Motor neuron (in vitro differentiated cells): ENCODE measurements around the gene CALN1. TPM values are rescaled to one million over a fixed set of nuclear protein-coding genes. Genes with fewer than 3 reads are reported as not detected.

Experiments
- ATAC-seq, 8 experiments: fragments of 200-7000 bp; cut with Tn5 transposase; replicated peaks in 6 of 8; 2 replicates each; pipeline ENCODE4 v1.8.0; 2021; ENCODE audit warnings: mild to moderate bottlenecking in 8 of 8, moderate library complexity in 8 of 8
- H3K27ac ChIP-seq, 2 donors: fragments of 250-450 bp; sonication (Bioruptor Pico); 2 replicates each; pipeline ENCODE4 v1.9.0; 2021; ENCODE audit warnings: antibody characterized with exemption in 2 of 2, mild to moderate bottlenecking in 2 of 2, moderate library complexity in 1 of 2
- H3K4me1 ChIP-seq, 2 donors: fragments of 250-450 bp; sonication (Bioruptor Pico); replicated peaks in 1 of 2; 2 replicates each; pipeline ENCODE4 v1.6.1; 2021; ENCODE audit warnings: antibody characterized with exemption in 2 of 2, mild to moderate bottlenecking in 2 of 2, moderate library complexity in 1 of 2
- H3K4me3 ChIP-seq, 5 donors: fragments of 250-450 bp; sonication (Bioruptor Pico); 2 replicates each; pipeline ENCODE4 v1.9.0; 2021; ENCODE audit warnings: antibody characterized with exemption in 5 of 5, mild to moderate bottlenecking in 5 of 5, moderate library complexity in 4 of 5
- WGBS, 10 experiments: fragments of 450-650 bp; shearing (Covaris generic); methylation state at CpG; one replicate each; pipeline ENCODE4 v1.0.0; 2022; 5-methylcytosine and 5-hydroxymethylcytosine counted together
- in situ Hi-C, 9 experiments: fragments of 400-800 bp; cut with MboI; loops; one replicate each; pipeline ENCODE4 v1.15.0; 2021; ENCODE audit warnings: low sequenced_read_pairs in 9 of 9, low pct_unique_long_range_greater_than_20kb in 2 of 9; ENCODE audit not compliant: unreplicated experiment in 9 of 9
- total RNA-seq, 8 experiments: library from RNA; unstranded; fragments of 300-600 nt; gene quantifications; 2 replicates each; pipeline versions ENCODE4 v1.2.3 to v1.2.4, GENCODE V29; 2022

The CALN1 gene
- total RNA-seq, 8 experiments from 2014 or later = 0.05 to 2.4 (median 0.72) TPM

DNA sequence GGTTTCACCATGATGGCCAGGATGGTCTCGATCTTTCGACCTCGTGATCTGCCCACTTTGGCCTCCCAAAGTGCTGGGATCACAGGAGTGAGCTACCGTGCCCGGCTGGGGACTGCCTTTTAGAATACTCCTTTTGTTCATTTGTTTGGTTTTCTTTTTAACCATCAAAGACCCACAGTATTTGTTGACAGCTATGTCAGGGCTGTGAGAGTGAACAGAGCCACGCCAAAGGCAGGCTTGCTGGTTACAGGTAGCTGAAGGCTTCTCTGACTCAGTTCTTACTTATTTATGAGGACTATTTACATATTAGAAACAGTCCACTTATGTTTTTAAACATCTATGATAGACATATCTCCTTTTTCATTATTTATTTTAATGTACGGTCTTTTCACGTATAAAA lies 544.5 kb downstream of the CALN1 start:
- Histone ChIP-seq H3K4me3 (no peak overlapping the region), H3K4me1 (no peaks in the 10 kb centered on the region), H3K27ac (no peak overlapping the region)
- no peak for ATAC-seq
- in situ Hi-C loops = no loop called here
- WGBS, 10 experiments = 66 to 100% (median 90%) methylated on average over 2 to 8 of the region's 8 CpGs

GRCh38 chr7:71865172-71865571 lies 547.0 kb downstream of the CALN1 start:
- H3K27ac ChIP-seq = no peak overlapping the region
- in situ Hi-C loops = no loop called here
- H3K4me1 ChIP-seq = no peaks in the 10 kb centered on the region
- 25 to 100% (median 59%) methylated on average over 2 to 5 of the region's 6 CpGs; no CpG with 5 or more reads in 2 of the 10 experiments for WGBS, 10 experiments
- no peak overlapping the region for H3K4me3 ChIP-seq
- no peak for ATAC-seq

- no peak overlapping the region for H3K4me3 ChIP-seq
- ATAC-seq = no peak
- H3K4me1 ChIP-seq = no peaks in the 10 kb centered on the region
- no peak overlapping the region for H3K27ac ChIP-seq
- in situ Hi-C loops = no loop called here
- 51 to 100% (median 88%) methylated on average over 1 to 4 of the region's 4 CpGs; no CpG with 5 or more reads in 2 of the 10 experiments for WGBS, 10 experiments
Measured at GRCh38 chr7:71864130-71864529, 548.0 kb downstream of the CALN1 start.

DNA sequence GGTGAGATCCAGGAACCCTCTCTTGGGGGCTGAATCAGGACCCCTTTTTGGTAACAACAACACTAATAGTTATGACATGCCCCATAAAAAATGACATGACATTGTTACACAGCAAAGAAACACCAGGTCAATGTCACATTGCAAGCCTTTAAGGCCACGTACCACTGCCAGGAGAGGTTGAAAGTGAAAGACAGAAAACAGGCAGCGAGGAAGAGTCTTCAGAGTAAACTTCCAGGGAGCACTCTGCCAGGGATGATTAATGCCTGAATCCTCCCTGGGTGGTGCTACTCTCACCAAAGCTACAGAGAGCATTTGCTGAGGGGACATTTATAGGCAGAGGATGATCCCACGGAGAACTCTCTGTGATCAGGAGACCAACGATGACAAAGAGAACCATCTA lies 551.6 kb downstream of the CALN1 start:
- in situ Hi-C loops = no loop called here
- 10 to 100% (median 90%) methylated on average over 1 to 4 of the region's 4 CpGs; no CpG with 5 or more reads in 4 of the 10 experiments for WGBS, 10 experiments
- no peak for ATAC-seq
- H3K4me3 ChIP-seq = no peak overlapping the region
- H3K27ac ChIP-seq = no peak overlapping the region
- H3K4me1 ChIP-seq = no peaks in the 10 kb centered on the region

DNA sequence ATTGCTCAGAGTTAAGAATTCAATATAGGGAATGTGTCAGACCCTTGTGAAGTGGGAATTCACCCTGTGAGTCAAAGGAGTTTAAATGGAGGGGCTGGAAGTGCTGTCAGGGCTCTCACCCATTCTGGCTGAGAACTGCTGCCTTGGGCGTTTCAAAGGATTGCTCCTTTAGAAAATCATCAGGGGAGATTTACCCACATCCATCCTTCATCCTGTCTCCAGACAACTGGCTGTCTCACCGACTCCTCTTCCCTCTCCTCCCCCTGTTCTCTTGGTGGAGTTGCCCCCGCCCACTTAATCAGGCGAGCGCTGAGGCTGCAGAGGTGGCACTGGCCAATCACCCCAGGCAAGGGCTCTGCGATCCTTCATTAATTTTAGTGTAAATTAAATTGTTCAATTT lies 554.8 kb downstream of the CALN1 start:
- in situ Hi-C loops = no loop called here
- Histone ChIP-seq H3K4me1 (no peaks in the 10 kb centered on the region), H3K27ac (no peak overlapping the region), H3K4me3 (no peak overlapping the region)
- 0 to 100% (median 40%) methylated on average over 1 to 3 of the region's 6 CpGs; no CpG with 5 or more reads in 3 of the 10 experiments for WGBS, 10 experiments
- ATAC-seq = peak in 4 of 8 experiments; percentile 32 to 65 (median 58)

- no peak overlapping the region for H3K4me3 ChIP-seq
- in situ Hi-C loops = no loop called here
- H3K4me1 ChIP-seq = no peaks in the 10 kb centered on the region
- ATAC-seq = no peak
- no peak overlapping the region for H3K27ac ChIP-seq
- 7 to 92% (median 54%) methylated on average over 2 to 12 of the region's 12 CpGs for WGBS, 10 experiments
Measured at GRCh38 chr7:71854546-71855397, 557.4 kb downstream of the CALN1 start.

DNA sequence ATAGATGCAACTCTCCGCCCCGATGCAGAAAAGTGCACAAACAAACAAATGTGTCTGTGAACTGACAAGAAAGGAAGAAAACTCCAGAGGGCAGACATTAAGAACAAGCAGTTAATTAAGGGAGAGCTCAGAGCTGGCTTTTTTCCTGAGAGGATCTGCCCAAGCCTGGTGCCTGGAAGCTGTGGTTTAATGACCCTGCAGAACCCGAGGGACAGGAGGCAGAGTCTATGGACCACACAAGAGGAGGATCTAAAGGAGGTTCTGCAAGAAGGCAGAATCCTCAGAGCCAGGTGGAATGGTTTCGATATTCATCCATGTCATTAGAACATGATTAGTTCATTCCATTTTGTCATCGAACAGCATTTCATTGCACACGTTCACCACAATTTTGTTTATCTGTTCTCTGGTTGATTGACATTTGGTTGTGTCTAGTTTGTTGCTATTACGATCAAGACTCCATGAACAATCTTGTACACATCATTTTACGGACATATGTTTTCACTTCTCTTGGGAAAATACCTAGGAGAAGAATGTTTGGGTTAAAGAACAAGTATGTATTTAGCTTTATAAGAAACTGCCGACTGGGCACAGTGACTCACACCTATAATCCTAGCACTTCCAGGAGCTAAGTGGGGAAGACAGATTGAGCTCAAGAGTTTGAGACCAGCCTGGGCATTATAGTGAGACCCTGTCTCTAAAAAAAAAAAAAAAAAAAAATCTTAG lies 560.2 kb downstream of the CALN1 start:
- no peak overlapping the region for H3K4me3 ChIP-seq
- in situ Hi-C loops = no loop called here
- no peaks in the 10 kb centered on the region for H3K4me1 ChIP-seq
- ATAC-seq = no peak
- no peak overlapping the region for H3K27ac ChIP-seq
- 18 to 100% (median 84%) methylated on average over 1 to 8 of the region's 9 CpGs; no CpG with 5 or more reads in 1 of the 10 experiments for WGBS, 10 experiments

DNA sequence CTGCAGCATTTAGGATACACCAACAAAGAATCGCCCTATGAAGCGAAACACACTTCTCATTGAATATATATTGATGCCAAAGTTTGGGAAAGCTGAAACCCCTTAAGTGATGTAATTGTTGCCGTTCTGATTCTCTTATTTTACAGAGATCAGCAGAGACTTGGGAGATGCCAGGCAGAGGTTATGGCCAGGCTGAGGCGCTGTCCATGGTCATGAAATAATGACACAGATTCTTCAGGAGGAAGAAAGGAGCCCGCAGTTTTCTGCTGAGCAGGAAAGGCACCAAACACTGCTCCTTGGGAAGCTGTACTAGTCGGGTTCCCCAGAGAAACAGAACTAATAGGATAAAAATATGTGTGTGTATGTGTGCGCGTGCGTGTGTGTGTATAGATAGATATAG lies 566.0 kb downstream of the CALN1 start:
- no peak for ATAC-seq
- WGBS, 10 experiments = 36 to 100% (median 73%) methylated on average over 1 to 6 of the region's 9 CpGs; no CpG with 5 or more reads in 1 of the 10 experiments
- in situ Hi-C loops = no loop called here
- H3K27ac ChIP-seq = no peak overlapping the region
- H3K4me3 ChIP-seq = no peak overlapping the region
- no peaks in the 10 kb centered on the region for H3K4me1 ChIP-seq

DNA sequence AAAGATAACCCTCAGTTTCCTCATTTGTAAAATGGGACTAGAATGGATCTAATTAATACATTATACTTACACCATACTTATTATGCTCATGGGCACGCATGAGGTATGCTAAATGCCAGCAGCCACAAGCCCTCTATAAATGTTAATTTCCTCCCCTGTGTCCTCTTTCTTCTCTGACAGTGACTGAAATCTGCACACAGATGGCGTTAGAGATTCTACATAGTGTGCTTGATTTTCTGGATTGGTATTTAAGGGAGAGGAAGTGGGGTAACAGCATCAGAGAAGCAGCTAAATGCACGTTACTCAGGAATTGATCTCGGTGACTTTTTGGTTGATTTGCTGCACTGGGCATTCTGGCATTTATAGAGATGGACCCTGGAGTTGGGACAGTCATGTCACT lies 568.5 kb downstream of the CALN1 start:
- peak in 1 of 8 experiments; percentile 46 for ATAC-seq
- WGBS, 10 experiments = 0 to 83% (median 28%) methylated on average over 1 to 4 of the region's 4 CpGs; no CpG with 5 or more reads in 2 of the 10 experiments
- Histone ChIP-seq H3K4me1 (no peaks in the 10 kb centered on the region), H3K27ac (no peak overlapping the region), H3K4me3 (no peak overlapping the region)
- in situ Hi-C loops = no loop called here

DNA sequence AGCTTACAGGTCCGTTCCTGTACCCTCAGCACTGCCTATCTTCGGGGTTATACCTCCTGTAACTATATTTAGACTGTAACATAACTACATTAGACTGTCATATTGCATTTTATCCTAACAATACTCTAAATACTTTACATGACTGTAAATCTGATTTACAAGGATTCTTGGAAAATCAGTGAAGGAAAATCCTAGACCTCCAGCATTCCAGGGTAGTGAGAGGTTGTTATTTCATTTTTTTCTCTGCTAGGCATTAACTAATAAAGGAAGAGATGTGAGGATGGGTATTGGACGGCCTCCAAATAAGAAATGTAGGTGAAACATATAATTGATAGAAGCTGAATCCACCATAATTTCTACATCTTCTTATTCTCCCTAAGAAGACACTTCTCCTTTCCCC lies 569.4 kb downstream of the CALN1 start:
- in situ Hi-C loops = no loop called here
- Histone ChIP-seq H3K4me1 (no peaks in the 10 kb centered on the region), H3K27ac (no peak overlapping the region), H3K4me3 (no peak overlapping the region)
- 0 to 100% (median 76%) methylated on average over 1 to 3 of the region's 3 CpGs; no CpG with 5 or more reads in 4 of the 10 experiments for WGBS, 10 experiments
- ATAC-seq = no peak

DNA sequence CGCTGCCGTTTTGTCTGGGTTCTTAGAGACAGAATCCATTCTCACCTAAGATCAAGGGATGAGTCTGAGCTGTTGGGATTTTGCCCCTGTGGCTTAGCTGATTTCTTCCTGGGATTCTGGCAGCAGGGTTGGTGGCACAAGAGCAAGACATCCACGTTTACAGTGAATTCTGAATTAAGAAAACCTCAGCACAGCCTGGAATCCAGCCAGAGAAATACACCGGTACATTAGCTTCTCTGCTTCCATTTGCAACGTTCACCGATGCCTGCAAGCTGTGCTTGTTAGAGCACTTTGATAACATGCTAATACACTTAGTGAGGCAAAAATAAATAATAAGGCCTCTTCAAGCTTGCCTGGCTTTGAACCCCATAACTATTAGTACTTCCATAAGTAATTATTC lies 569.8 kb downstream of the CALN1 start:
- no peak for ATAC-seq
- no peak overlapping the region for H3K27ac ChIP-seq
- no peak overlapping the region for H3K4me3 ChIP-seq
- 0 to 83% (median 53%) methylated on average over 2 to 6 of the region's 6 CpGs; no CpG with 5 or more reads in 1 of the 10 experiments for WGBS, 10 experiments
- H3K4me1 ChIP-seq = no peaks in the 10 kb centered on the region
- in situ Hi-C loops = no loop called here

DNA sequence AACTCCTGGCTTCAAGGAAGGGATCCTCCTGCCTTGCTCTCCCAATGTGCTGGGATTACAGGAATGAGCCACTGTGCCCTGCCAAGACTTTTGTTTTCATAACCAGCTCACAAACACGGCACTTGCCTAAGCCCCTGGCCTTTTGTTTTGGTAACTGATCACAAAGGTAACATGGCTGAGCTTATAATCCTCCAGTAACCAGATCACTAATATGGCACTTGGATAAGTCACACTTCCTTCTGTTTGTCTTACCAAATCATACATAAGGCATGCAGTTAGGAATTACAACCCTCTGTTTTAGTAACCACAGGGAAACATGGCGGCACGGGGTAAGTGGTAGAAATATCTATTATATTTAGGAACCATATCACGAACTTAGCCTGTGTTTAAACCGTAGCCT lies 577.1 kb downstream of the CALN1 start:
- no peak for ATAC-seq
- Histone ChIP-seq H3K4me1 (no peaks in the 10 kb centered on the region), H3K4me3 (no peak overlapping the region), H3K27ac (no peak overlapping the region)
- in situ Hi-C loops = no loop called here
- WGBS, 10 experiments = 34 to 100% (median 80%) methylated on average over 1 to 5 of the region's 5 CpGs; no CpG with 5 or more reads in 3 of the 10 experiments

DNA sequence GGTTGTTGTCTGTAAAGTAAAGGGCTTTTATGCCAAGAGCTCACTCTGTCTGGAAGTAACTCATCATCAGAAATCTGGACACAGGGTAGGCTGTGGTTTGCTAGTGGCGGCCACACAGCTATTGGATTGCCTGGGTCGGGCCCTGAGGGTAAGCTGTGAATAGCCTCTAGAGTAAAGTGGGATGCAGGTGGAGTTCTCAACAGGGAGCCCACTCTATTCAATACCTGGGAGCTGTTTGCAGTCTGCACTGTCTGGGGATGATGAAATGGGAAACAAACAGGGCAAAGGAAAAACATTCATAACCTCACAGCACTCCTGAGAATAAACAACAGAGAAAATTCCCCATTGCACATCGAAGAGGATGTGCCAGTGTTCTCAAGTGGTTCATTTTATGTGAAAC lies 582.6 kb downstream of the CALN1 start:
- in situ Hi-C loops = no loop called here
- no peak overlapping the region for H3K4me3 ChIP-seq
- ATAC-seq = peak in 1 of 8 experiments; percentile 71
- no peaks in the 10 kb centered on the region for H3K4me1 ChIP-seq
- no peak overlapping the region for H3K27ac ChIP-seq
- 14 to 83% (median 71%) methylated on average over 1 to 2 of the region's 3 CpGs; no CpG with 5 or more reads in 4 of the 10 experiments for WGBS, 10 experiments
